C4-2B (cell line): ENCODE results near the gene TRNT1.

Experiments used
- H3K27ac ChIP-seq: fragments of 450-650 bp; 2 replicates; pipeline ENCODE4 v1.5.1; 2017
- ZFX ChIP-seq: fragments of 450-650 bp; IDR thresholded peaks from 2 replicates; pipeline ENCODE4 v1.6.1; 2017
- TF ChIP-seq, protein P1 (sequence below): fragments of 450-650 bp; conservative IDR thresholded peaks from 2 replicates; pipeline ENCODE4 v1.5.1; 2017; ENCODE audit warnings: mild to moderate bottlenecking

The TRNT1 gene

GRCh38 chr3:3110749-3111361, 15.9 kb upstream of the TRNT1 start:
- peak overlapping the region; percentile 46 for H3K27ac ChIP-seq
- TF ChIP-seq ZFX, result no peak

- H3K27ac ChIP-seq, result no peak overlapping the region
- TF ChIP-seq ZFX, result no peak
- TF ChIP-seq, protein P1, sequence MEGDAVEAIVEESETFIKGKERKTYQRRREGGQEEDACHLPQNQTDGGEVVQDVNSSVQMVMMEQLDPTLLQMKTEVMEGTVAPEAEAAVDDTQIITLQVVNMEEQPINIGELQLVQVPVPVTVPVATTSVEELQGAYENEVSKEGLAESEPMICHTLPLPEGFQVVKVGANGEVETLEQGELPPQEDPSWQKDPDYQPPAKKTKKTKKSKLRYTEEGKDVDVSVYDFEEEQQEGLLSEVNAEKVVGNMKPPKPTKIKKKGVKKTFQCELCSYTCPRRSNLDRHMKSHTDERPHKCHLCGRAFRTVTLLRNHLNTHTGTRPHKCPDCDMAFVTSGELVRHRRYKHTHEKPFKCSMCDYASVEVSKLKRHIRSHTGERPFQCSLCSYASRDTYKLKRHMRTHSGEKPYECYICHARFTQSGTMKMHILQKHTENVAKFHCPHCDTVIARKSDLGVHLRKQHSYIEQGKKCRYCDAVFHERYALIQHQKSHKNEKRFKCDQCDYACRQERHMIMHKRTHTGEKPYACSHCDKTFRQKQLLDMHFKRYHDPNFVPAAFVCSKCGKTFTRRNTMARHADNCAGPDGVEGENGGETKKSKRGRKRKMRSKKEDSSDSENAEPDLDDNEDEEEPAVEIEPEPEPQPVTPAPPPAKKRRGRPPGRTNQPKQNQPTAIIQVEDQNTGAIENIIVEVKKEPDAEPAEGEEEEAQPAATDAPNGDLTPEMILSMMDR, result no peak
Observed at GRCh38 chr3:3113042-3113709, 13.6 kb upstream of the TRNT1 start.

GRCh38 chr3:3117651-3118050, 9.1 kb upstream of the TRNT1 start:
- TF ChIP-seq, protein P1, result no peak
- TF ChIP-seq ZFX, result no peak
- no peak overlapping the region for H3K27ac ChIP-seq

DNA sequence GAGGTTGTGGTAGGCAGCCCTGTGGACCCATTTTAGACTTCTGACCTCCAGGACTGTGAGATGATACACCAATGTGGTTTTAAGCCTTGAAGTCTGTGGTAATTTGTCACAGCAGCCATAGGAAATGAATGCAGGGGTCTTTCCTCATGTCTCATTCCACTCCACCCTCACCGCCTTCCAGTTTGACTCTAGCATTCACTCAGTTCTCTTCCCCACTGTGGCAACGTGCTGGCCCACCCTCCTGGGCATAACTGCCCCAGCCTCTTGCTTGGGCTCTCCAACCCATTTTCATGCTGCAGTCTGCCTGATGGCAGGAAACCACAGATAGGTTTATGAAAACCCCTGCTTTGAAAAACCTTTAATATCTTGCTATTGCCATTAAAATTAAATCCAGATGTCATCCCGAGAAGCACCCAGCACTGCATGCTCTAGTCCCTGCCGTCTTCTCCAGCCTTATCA, 7.3 kb upstream of the TRNT1 start:
- H3K27ac ChIP-seq, result no peak overlapping the region
- TF ChIP-seq, protein P1, result no peak
- TF ChIP-seq ZFX, result no peak

- H3K27ac ChIP-seq, result peak overlapping the region; percentile 92
- TF ChIP-seq, protein P1, result no peak
- peak; percentile 1; the same call in 1 of the 2 replicates for TF ChIP-seq ZFX
Observed at GRCh38 chr3:3125977-3126376, 763 bp upstream of the TRNT1 start.

DNA sequence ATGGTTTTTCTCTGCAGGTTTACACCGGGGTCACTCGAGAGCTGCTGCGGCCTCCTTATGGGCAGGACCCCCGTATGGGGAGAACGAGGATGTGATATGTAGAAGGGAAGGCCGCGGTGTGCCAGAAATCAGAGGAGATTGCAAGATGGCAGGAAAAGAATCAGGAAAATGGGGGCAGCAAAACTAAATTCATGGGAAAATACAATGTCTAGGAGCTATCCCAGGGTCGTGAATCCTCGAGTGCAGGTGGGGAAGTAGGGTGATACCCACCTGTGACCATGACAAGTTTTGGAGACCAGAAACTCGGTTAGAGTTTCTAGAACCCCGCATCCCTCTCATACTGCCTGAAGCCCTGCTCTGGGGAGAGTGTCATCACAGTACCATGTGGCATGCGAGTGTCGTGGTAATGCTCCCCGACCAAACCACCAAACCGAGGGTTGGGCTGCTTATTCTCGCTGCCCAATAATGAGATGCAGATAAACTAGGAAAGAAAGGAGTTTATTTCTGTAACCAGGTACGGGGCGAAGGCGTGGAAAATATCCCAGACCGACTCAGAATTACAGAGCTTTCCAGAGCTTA, 781 bp downstream of the TRNT1 start:
- H3K27ac ChIP-seq, result peak overlapping the region; percentile 92
- TF ChIP-seq, protein P1, result no peak
- TF ChIP-seq ZFX, result no peak

DNA sequence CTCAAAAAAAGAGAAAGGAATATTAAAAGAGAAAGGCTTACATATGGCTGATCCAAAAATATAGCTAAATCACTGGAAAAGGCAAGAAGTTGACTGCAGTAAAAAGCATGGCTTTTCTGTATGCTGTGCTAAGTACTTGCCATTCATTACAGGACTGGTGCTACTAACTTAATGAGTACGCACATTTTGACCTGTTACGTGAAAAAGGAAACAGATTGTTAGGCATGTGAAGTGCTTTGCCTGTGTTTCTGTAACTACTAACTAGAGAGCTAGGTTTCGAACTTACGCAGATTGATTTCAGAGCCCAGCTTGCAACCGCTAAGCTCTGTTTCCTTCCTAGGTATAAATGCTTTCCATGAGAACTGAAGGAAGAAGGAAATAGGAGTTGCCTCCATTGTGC, 2.8 kb downstream of the TRNT1 start:
- TF ChIP-seq ZFX, result no peak
- TF ChIP-seq, protein P1, result no peak
- no peak overlapping the region for H3K27ac ChIP-seq

DNA sequence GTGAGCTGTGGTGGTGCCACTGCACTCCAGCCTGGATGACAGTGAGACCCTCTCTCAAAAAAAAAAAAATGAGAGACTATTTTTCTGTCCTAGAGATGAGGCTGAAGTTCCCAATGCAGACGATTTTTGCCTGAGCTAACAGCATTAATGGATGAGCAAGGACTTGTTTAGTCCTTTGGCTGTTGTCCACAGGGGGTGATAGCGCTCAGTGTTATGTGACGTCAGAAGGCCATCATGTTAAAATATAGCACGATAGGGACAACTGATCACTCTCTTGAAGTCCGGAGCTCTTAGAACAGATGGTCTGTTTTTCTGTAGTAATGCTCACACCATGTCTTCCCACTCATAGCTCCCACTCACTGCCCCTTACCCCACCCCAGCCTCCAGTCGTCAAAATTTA, 6.8 kb downstream of the TRNT1 start:
- no peak overlapping the region for H3K27ac ChIP-seq
- TF ChIP-seq ZFX, result no peak
- TF ChIP-seq, protein P1, result no peak
